Measurements from ENCODE around the gene TUBAL3. TPM values are rescaled to one million over a fixed set of nuclear protein-coding genes. Genes with fewer than 3 reads are reported as not detected.

The TUBAL3 gene
- total and polyA plus RNA-seq, 9 of the 15 experiments (the other 6 are each of a cell fraction or from before 2014, with no cell fraction given): 5.5 to 10.1 (median 6.9) TPM

GRCh38 chr10:5400468-5401240 lies 4.0 kb downstream of the TUBAL3 start:
- intact Hi-C loops (cut with micrococcal nuclease) (no loop called here), in situ Hi-C loops (cut with MboI) (no loop called here)
- no peak overlapping the region for H3K9ac ChIP-seq (ENCODE audit: insufficient read depth in 1 of 2, low read depth in 2 of 2, low read length in 2 of 2)
- no peak for ATAC-seq
- H3K79me2 ChIP-seq (ENCODE audit: control insufficient read depth, insufficient read depth, low read length): no peaks in the 10 kb centered on the region
- no peaks in the 10 kb centered on the region for H4K20me1 ChIP-seq (replicated peaks; ENCODE audit: control insufficient read depth, insufficient read depth, low read length)
- H3K9me1 ChIP-seq (ENCODE audit: control insufficient read depth, insufficient read depth, low read length): no peaks in the 10 kb centered on the region
- FAIRE-seq: no peak
- no peaks in the 10 kb centered on the region; the same call in 2 of the 3 replicates for H3K36me3 ChIP-seq (ENCODE audit: control insufficient read depth, insufficient read depth, low read length)
- CTCF ChIA-PET (ENCODE audit: low intra/inter-chr PET ratio): no interaction called here
- no peak overlapping the region for H3K4me2 ChIP-seq (ENCODE audit: insufficient read depth, low read length)
- 78% methylated on average over 9 of the region's 9 CpGs for WGBS (ENCODE audit: insufficient coverage, low coverage, missing lambda C conversion rate)
- POLR2A ChIA-PET: interaction anchor here (1.0 kb wide), 1 partner anchor 574 kb away, joined by 3 read pairs; the partner anchor contains the start of gene AKR1E2
- BruUV-seq (replicated peaks): no TSS peak
- no peak for DNase-seq (ENCODE audit: extremely low read depth in 1 of 4, low spot score in 3 of 4)
- no peak overlapping the region for H3K27ac ChIP-seq (ENCODE audit: extremely low read depth, low read depth, low read length)
- no peak overlapping the region for H2AFZ ChIP-seq (ENCODE audit: low read depth, low read length)
- no peaks in the 10 kb centered on the region for H3K27me3 ChIP-seq (ENCODE audit: control insufficient read depth in 2 of 2, insufficient read depth in 2 of 2, low read length in 2 of 2)
- H3K9me3 ChIP-seq (replicated peaks; ENCODE audit: control insufficient read depth, insufficient read depth, low read depth, low read length): no peaks in the 10 kb centered on the region
- H3K4me3 ChIP-seq: no peak overlapping the region
- H3K4me1 ChIP-seq (replicated peaks in 1 of 2; ENCODE audit: control insufficient read depth in 2 of 2, insufficient read depth in 2 of 2, low read length in 2 of 2): peaks cover 2 to 21% of the 10 kb centered on the region in 2 experiments; a peak in 3 of 5 replicates
- TF ChIP-seq PBX2 (CRISPR knock-in tag; IDR thresholded peaks at IDR 0.05; ENCODE audit: low read depth) (no peak), PBX2 (tag; conservative IDR thresholded peaks at IDR 0.05; ENCODE audit: low read depth) (no peak), ATF1 (CRISPR knock-in tag; IDR thresholded peaks at IDR 0.05) (no peak), ATF1 (tag; IDR thresholded peaks at IDR 0.05) (no peak), CREB3L1 (IDR thresholded peaks at IDR 0.05; ENCODE audit: borderline replicate concordance, low read depth) (no peak), ZNF512 (tag; IDR thresholded peaks at IDR 0.05) (no peak), PHB2 (IDR thresholded peaks at IDR 0.05; ENCODE audit: low read depth) (no peak), ZFP30 (CRISPR knock-in tag; IDR thresholded peaks at IDR 0.05; ENCODE audit: borderline replicate concordance) (no peak), ZNF551 (CRISPR knock-in tag; IDR thresholded peaks at IDR 0.05) (no peak), ZEB2 (IDR thresholded peaks at IDR 0.05) (no peak)
- TF ChIP-seq, protein P1, sequence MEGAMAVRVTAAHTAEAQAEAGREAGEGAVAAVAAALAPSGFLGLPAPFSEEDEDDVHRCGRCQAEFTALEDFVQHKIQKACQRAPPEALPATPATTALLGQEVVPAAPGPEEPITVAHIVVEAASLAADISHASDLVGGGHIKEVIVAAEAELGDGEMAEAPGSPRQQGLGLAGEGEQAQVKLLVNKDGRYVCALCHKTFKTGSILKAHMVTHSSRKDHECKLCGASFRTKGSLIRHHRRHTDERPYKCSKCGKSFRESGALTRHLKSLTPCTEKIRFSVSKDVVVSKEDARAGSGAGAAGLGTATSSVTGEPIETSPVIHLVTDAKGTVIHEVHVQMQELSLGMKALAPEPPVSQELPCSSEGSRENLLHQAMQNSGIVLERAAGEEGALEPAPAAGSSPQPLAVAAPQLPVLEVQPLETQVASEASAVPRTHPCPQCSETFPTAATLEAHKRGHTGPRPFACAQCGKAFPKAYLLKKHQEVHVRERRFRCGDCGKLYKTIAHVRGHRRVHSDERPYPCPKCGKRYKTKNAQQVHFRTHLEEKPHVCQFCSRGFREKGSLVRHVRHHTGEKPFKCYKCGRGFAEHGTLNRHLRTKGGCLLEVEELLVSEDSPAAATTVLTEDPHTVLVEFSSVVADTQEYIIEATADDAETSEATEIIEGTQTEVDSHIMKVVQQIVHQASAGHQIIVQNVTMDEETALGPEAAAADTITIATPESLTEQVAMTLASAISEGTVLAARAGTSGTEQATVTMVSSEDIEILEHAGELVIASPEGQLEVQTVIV (CRISPR knock-in tag; IDR thresholded peaks at IDR 0.05; ENCODE audit: borderline replicate concordance): no peak
- TF ChIP-seq, protein P2, sequence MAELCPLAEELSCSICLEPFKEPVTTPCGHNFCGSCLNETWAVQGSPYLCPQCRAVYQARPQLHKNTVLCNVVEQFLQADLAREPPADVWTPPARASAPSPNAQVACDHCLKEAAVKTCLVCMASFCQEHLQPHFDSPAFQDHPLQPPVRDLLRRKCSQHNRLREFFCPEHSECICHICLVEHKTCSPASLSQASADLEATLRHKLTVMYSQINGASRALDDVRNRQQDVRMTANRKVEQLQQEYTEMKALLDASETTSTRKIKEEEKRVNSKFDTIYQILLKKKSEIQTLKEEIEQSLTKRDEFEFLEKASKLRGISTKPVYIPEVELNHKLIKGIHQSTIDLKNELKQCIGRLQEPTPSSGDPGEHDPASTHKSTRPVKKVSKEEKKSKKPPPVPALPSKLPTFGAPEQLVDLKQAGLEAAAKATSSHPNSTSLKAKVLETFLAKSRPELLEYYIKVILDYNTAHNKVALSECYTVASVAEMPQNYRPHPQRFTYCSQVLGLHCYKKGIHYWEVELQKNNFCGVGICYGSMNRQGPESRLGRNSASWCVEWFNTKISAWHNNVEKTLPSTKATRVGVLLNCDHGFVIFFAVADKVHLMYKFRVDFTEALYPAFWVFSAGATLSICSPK (IDR thresholded peaks at IDR 0.05; ENCODE audit: borderline replicate concordance): no peak

Data from K562 (cell line).